ENCODE results near the gene TMEM203.

Gene TMEM203

DNA sequence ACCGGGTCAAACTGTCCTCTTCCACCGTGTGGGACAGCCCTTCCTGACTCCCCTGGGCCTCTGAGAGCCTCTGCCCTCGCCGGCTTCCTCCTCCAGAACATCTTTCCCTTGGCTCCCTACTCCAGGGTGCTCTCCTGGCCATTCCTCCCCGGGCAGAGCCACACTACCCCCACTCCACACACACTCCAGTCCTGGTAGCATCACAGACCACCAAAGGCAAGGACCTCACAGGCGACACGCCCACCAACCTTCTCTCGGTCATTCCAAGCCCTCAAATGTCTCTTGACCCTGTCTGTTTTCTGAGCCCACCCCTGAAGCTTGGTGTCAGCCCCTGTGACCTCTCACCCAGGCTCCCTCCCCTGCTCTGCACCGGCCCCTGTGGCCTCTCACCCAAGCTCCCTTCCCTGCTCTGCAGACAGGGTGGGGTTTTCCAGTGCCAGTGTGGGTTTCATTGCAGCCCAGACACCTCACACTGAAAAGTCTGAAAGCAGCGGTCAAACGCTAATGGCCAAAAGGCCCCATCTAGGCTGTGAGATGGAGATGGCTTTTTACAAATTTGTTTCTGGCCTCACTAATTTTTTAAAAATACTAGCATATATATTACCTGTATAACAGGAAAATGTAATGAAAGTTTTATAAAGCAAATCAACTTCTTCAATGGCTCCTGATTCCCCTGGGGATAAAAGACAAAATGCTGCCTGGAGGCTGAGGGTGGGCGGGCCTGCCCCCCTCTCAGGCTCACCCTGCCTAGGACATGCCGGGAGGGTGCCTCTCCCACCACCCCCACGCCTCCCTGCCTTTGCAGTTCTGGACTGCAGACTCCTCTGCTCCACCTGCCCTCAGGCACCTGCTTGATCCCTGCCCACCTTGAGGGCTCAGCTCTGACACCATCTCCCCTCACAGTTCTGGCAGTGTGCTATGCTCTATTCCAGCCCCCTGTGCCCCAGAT, 46.1 kb downstream of the TMEM203 start:
- in situ Hi-C loops (cut with MboI; ENCODE audit: low sequenced_read_pairs, unreplicated experiment), result no loop called here
- TF ChIP-seq, protein P1, sequence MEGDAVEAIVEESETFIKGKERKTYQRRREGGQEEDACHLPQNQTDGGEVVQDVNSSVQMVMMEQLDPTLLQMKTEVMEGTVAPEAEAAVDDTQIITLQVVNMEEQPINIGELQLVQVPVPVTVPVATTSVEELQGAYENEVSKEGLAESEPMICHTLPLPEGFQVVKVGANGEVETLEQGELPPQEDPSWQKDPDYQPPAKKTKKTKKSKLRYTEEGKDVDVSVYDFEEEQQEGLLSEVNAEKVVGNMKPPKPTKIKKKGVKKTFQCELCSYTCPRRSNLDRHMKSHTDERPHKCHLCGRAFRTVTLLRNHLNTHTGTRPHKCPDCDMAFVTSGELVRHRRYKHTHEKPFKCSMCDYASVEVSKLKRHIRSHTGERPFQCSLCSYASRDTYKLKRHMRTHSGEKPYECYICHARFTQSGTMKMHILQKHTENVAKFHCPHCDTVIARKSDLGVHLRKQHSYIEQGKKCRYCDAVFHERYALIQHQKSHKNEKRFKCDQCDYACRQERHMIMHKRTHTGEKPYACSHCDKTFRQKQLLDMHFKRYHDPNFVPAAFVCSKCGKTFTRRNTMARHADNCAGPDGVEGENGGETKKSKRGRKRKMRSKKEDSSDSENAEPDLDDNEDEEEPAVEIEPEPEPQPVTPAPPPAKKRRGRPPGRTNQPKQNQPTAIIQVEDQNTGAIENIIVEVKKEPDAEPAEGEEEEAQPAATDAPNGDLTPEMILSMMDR (IDR thresholded peaks at IDR 0.05; ENCODE audit: borderline replicate concordance, control extremely low read depth, extremely low read depth, insufficient read depth, missing control alignments), result no peak

DNA sequence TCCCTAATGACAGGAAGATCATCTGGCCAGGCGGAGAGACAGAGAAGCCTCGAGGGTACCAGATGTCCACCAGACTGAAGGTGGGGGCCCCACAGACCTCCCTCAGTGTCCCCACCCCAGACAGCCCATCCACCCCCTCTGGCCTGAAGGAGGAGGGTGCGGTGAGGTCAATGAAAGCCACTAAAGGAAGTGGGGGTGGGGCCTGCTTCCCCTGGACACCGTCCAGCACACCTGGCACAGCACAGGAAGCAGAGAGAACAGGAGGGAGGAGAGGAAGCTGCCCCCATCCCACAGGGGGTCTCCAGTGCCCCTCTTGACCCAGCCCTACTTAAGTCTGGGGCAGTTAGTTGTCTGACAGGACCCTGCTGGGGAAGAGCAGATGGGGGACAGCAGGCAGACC, 46.8 kb downstream of the TMEM203 start:
- in situ Hi-C loops (cut with MboI; ENCODE audit: low sequenced_read_pairs, unreplicated experiment), result no loop called here
- no peak for DNase-seq (ENCODE audit: low spot score)

More for the DNA sequence above, 46.1 kb downstream of the TMEM203 start:
- no peak for DNase-seq (ENCODE audit: low spot score)

DNA sequence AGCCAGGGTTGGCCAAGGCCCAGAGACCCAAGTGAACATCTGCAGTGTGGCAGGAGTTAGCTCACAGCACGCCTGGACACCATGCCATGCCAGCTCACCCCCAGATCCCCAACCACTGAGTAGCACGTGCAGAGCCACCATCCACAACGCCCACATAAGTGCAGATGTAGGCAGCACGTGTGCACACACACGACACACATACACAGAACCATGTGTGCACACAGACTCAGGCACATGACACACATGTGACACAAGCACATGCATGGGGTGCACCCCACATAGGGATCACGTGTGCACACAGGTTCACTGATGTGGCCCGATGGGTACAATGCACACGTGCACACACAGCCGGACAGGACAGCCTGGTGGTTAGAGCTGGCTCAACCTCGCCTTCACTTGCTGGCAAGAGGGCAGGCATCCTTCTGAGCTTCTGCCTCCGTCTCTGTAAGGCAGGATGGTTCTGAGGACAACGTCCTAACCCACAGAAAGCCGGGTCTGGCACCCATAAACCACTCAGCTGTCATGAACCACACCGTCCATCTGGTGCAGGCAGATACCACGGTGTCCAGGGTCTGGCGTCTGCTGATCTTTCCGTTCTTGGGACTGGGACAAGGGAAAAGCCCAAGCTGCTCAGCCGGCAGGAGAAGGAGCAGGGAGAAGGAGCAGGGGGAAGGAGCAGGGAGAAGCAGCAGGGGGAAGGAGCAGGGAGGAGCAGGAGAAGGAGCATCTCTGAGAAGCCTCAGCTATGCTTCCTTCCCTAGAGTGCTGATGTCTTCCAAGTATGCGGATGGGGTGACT, 47.6 kb downstream of the TMEM203 start:
- in situ Hi-C loops (cut with MboI; ENCODE audit: low sequenced_read_pairs, unreplicated experiment), result no loop called here
- no peak for DNase-seq (ENCODE audit: low spot score)
- TF ChIP-seq, protein P1 (IDR thresholded peaks at IDR 0.05; ENCODE audit: borderline replicate concordance, control extremely low read depth, extremely low read depth, insufficient read depth, missing control alignments), result no peak

More for the DNA sequence above, 46.8 kb downstream of the TMEM203 start:
- TF ChIP-seq, protein P1 (IDR thresholded peaks at IDR 0.05; ENCODE audit: borderline replicate concordance, control extremely low read depth, extremely low read depth, insufficient read depth, missing control alignments), result no peak

DNA sequence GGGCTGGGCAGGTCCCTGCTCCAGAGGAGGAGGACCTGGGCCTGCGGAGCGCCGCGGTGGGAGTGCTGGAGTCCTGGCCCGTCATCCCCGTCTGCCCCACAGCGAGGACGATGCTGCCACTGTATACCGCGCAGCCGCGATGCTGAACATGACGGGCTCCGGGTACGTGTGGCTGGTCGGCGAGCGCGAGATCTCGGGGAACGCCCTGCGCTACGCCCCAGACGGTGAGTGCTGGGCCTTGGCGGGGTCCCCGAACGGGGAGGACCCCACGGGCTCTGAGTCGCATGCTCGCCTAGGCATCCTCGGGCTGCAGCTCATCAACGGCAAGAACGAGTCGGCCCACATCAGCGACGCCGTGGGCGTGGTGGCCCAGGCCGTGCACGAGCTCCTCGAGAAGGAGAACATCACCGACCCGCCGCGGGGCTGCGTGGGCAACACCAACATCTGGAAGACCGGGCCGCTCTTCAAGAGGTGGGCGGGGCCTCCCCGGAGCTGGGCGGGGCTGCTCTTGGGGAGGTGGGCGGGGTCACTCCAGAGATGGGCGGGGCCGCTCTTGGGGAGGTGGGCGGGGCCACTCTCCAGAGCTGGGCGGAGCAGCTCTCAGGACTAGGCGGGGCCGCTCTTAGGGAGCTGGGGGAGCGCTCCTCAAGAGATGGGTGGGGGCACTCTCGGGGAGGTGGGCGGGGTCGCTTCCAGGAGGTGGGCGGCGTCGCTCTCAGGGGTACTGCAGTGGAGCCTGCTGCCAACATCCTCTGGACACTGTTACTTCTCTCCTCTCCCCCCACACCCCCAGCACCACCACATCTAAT, 48.7 kb downstream of the TMEM203 start:
- in situ Hi-C loops (cut with MboI; ENCODE audit: low sequenced_read_pairs, unreplicated experiment), result no loop called here
- TF ChIP-seq, protein P1 (IDR thresholded peaks at IDR 0.05; ENCODE audit: borderline replicate concordance, control extremely low read depth, extremely low read depth, insufficient read depth, missing control alignments), result no peak

More for the DNA sequence above, 48.7 kb downstream of the TMEM203 start:
- peak; percentile 89 for DNase-seq (ENCODE audit: low spot score)

Measured in GM13976 (cell line).